Measurements from ENCODE around the gene HDAC3.
A peak's percentile ranks its signal among the peaks of the same experiment; 100 is the strongest.

Gene HDAC3

DNA sequence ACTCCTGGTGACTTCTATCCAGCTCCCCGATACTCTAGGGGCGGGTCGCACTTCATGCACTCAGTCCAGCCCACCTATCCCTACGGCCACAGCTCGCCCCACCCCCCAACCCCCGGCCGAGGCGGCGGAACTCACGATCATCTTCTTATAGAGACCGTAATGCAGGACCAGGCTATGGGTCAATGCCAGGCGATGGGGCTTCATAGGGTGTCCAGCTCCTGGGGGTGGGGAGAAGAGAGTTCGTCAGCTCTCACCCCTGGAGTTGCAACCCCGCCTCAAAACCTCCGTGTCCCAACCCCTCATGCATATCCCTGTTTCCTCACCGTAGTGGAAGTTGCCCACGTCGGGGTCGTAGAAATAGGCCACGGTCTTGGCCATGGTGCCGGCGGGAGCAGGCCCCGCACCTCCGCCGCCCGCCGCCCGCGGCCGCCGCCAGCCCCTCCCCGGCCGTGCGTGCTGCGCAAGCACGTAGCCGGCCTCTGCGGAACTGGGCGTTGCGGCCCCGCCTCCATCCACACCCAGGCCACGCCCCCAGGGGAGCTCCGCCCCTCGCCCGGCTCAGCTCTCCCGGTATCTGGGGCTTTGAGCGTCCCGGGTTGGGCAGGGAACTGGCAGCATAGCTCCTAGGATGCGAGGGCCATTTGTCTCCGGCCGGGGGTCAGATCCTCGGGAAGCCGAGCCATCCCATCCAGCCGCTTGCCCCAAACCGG lies at the start of gene HDAC3, which contains the start of gene RELL2:
TSS of gene HDAC3 (minus strand) at position 437 of the 710 bp plus-strand sequence. CDS start at position 378, 59 bp downstream.
TSS of gene RELL2 (plus strand) at position 585 of the 710 bp plus-strand sequence. CDS start 1,229 bp downstream, outside the sequence.
- peak; percentile 88 to 92 for DNase-seq (ENCODE audit: low read depth in 1 of 2, low spot score in 1 of 2)

DNA sequence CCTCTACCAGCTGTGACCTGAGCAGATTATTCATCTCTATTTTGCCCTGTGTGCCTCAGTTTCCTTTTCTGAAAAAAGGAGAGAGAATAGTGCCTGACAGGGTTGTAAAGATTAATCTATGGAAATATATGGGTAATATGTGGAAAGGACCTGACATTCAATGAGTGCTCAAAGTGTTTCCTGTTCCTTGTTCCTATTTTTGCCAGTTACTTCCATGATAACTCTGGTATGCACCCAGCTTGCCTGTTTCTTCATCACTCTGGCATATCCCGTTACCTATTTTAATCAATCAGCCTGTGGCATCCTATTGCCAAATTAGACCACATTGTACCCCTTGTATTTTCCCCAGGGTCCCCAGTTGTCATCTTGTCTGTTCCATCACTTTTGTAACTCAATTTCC lies 48.9 kb upstream of the HDAC3 start:
- no peak for DNase-seq (ENCODE audit: low read depth in 1 of 2, low spot score in 1 of 2)

DNA sequence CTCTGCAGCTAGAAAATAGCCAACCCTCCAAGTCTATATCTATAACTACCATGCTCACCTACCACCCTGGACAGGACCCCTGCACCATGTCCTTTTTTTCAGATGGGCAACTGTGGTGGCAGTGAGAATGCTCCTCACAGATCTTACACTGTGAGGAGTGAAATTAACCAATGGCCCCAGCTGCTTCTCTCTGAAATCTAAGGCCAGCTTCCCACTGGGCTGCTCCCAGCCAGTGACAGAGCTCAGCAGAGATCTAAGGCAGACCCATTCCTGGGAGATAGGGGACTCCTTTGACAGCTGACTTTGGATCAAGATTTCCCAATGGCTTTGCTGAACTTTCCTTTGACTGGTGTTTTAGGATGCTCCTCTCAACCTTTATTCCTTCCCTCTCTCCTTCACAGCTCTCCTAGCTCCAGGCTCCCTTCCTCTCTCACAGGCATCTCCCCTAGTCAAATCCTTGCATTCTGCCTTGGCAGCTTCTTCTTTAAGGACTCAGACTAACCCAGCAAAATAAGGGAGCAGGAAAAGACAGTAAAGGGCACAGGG lies 47.0 kb upstream of the HDAC3 start:
- DNase-seq (ENCODE audit: low read depth in 1 of 2, low spot score in 1 of 2) = no peak

DNA sequence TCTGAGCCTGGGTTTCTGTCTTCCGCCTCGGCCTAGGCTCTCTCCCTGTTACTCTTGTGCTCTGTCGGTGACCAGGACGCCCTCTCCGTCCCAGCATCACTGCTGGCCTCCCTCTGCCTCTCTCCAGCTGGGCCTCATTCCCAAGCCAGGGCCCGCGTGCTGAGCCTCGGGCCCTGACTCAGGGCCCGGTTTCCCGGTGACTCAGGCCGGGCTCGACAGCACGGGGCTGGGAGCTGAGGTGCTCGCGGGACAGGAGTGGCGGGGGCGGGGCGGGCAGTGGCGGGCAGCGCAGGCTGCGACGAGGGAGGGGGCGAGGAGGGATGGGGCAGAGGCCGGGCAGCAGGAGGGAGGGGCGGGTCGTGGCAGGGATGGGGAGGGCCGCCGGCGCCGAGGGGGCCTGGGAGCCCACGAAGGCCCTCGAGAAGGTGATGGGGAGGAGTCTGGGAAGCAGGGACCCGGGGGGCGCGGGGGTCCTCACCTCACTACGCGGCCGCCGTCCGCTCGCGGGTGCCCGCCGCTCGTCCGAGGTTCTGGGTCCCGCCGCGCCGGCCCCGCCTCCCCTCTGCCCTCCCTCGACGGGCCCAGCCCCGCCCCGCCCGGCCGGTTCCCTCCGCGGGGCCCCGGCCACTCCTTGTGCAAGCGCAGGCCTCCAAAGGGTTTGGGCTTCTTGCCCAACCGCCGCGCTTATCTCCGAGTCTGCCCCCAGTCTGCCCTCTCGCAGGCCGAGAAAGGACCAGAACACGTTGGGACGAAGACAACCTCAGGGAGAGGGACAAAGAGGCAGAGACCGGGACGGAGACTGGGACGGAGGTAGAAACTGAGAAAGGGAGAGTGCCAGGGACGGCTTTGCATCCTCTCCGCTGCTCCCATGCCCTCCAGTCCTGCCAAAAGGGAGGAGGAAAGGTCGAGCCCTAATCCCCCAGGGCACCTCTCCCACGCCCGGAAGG lies 45.3 kb upstream of the HDAC3 start, which contains the start of gene ARAP3:
TSS of gene ARAP3 (minus strand) at position 536 of the 947 bp plus-strand sequence. CDS start 1,744 bp downstream, outside the sequence.
- DNase-seq (ENCODE audit: low read depth in 1 of 2, low spot score in 1 of 2) = no peak

DNA sequence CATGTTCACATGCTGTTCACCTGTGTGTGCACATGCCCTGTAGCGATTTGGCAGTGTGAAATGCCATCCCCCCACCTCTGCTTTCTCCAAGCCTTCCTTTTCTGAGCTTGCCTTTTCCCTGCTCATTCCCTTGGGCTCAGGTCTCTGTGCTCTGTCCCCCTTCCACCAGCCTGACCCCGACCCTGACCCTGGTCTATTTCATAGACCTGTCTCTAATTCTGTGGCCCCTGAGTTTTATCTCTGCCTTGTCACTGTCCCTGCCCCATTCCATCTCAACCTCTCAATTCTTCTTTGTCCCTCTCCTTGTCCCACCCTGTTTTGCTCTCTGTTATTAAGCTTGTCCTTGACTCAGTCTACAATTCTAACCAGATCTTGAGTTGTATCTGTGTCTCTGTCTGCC lies 44.6 kb upstream of the HDAC3 start:
- no peak for DNase-seq (ENCODE audit: low read depth in 1 of 2, low spot score in 1 of 2)

DNA sequence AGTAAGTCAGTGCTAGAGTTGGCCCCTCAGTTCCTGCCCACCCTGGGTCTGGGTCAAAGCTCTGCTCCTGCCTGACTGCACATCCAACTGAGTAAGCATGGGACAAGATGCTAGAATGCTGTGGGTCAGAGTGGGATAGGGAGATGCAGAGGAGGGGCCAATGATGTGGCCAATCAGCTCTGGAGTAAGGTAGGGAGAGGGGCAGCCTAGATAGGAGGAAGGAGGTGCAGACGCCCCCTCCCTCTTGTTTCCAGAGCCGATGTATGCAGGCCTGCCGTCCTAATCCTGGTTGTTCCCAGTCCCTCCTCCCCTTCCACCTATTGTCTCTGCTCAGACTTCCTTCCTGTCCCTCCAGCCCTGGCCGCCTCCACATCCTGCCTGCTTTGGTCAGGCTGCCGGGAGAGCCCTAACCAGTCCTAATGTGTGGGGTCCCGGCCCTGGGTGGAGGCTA lies 44.1 kb upstream of the HDAC3 start:
- no peak for DNase-seq (ENCODE audit: low read depth in 1 of 2, low spot score in 1 of 2)

DNA sequence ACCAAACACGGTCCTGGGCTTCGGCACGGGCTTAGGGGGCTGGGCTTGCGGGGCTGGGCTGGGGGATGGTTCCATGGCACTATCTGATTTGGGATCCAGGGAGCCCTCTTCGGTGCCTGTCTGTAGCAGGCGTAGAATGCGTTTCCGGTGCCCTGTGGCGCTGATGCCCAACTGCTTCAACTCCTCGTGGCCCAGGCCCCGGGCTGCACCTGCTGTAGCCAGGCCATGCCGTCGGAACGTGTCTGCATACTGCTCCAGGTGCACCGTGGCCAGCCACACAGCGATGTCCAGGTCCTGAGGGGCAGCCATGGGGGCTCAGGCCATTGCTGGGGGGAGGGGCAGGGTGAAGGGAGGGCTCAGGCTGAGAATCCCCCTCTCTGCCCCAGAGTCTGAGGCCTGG lies 43.5 kb upstream of the HDAC3 start:
- no peak for DNase-seq (ENCODE audit: low read depth in 1 of 2, low spot score in 1 of 2)

DNA sequence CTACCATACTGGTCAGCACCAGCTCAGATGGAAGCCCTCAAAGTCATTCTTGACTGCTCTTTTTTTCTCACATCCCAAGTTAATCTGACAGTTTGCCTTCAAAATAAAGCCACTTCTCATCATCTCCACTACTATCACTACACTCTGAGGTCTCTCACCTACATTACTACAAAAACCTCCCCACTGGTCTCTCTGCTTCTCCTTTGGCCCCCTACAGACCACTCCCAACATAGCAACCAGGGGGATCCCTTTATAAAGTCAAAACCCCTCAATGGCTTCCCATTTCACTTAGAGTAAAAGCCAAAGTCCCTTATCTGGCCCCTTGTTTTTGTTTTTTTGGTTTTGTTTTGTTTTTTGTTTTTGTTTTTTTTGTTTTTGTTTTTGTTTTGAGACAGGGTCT lies 40.8 kb upstream of the HDAC3 start:
- no peak for DNase-seq (ENCODE audit: low read depth in 1 of 2, low spot score in 1 of 2)

DNA sequence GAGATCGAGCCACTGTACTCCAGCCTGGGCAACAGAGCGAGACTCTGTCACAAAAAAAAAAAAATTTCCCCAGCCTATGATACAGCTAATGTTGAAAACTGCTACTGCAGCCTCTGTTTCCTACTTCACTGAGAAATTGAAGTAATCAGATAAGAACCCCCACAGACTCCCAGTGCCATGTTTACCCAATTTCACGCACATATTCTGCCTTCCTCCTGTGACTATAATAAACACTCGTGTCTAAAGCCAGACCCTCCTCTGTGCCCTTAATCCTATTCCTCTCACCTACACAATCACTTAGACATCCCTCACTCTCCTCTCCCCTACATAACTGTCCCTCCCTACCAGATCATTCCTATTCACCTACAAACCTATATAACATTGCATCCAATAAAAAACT lies 39.0 kb upstream of the HDAC3 start:
- no peak for DNase-seq (ENCODE audit: low read depth in 1 of 2, low spot score in 1 of 2)

DNA sequence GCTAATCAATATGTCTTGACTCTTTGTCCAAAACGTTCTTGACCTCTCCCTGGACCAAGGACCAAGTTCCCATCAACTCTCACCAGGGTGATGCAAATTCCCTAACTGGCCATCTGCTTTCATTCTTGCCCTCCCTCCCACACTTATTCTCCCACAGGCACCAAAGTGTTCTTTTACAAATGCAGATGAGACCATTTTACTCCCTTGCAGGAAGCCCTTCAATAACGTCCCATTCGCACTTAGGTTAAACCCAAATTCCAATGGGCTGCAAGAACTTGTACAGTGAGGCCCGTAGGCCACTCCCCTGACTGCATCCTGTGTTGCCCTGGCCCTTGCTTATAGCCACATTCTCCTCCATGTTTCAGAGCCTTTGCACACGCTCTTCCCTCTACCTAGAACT lies 38.1 kb upstream of the HDAC3 start:
- DNase-seq (ENCODE audit: low read depth in 1 of 2, low spot score in 1 of 2) = no peak

DNA sequence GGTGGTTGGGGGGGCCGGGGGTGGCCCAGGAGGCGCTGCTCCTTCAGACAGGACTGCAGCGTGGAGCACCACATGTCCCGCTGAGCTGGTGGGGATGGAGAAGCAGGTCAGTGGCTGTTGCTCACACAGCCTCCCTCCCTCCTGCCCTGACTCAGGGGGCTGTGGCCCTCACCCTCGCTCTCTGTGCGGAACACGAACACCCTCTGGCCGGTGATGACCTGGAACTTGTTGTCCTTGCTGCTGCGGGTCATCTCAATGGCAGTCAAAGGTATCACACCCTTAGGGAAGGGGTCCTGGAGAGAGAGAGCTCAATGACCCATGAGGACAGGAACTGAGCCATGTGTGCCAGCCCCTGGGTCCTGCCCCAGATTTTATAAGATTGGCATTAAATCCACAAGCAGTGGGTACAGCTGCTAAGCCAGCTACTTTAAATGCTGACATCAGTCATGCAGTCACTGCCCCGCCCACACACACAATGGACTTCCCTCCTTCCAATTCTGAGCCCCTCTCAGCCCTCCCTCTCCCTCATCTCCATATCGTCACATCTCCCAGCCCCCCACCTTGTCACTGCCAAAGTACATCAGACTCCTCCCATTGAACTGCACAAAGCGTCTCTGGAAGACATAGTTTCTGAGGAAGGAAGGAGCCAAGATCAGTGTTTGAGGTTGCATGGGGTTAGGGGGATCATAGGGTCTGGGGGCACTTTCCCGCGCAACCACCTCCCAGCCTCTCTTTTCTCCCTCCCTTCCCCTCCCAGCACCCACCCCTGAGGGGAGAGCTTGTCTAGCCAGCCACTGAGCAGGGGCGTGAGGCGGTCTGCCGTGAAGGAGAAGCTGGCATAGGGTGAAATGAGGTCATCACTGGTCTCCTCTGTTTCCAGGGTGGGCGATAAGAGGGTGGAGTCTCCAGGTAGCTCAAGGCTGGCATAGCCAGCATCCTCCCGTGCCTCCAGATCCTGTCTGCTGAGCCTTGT lies 36.5 kb upstream of the HDAC3 start:
- no peak for DNase-seq (ENCODE audit: low read depth in 1 of 2, low spot score in 1 of 2)

DNA sequence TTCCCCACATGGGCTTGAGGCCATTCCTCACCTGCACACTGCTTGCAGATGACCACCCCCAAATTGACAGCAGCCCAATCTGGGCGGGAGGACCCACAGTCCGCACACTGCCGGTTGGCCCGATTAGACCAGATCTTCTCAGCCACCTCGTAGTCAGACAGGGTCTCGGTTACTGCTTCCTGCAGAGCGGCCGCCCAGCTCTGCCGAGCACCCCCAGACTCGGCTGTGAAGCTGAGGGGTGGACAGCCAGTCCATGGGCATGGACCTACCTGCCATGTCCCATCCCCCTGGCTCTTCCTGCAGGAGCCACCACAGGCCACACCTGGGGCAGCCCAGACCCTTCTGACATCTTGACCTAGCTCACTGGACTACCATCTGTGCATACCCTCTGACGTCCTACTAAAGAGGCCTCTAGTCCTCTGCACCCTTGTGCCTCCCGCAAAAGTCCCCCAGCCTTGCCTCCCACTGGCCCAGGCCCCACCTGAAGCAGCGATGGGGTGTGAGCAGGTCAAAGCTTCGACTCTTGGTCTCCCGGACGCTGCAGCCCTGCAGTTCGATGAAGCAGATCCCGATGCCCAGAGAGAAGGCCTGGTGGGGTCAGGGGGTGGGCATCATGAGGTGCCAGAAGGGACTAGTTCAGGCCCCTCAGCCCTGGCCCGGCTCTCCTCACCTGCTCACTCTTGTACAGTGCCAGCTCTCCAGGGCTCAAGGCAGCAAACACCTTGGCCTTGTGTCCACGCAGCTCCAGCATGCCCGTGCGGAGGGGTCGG lies 35.6 kb upstream of the HDAC3 start:
- DNase-seq (ENCODE audit: low read depth in 1 of 2, low spot score in 1 of 2) = no peak

DNA sequence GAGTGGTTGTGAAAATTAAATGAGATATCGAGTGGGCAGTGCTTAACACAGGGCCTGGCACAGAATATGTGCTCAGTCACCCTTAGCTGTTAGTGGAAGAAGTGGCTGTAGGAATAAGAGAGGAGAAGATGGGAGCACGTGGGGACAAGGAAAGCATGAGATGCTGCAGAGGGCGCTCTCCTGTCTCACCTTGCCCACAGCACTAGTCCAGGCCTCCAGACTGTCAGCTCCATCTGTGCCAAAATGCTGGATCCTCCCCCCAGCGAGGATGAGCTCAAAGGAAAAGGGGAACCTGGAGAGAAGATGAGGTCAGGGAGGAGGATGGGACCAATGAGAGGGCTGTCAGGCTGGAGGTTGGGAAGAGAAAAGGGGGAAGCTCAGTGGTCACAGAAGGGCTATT lies 32.9 kb upstream of the HDAC3 start:
- DNase-seq (ENCODE audit: low read depth in 1 of 2, low spot score in 1 of 2) = no peak

DNA sequence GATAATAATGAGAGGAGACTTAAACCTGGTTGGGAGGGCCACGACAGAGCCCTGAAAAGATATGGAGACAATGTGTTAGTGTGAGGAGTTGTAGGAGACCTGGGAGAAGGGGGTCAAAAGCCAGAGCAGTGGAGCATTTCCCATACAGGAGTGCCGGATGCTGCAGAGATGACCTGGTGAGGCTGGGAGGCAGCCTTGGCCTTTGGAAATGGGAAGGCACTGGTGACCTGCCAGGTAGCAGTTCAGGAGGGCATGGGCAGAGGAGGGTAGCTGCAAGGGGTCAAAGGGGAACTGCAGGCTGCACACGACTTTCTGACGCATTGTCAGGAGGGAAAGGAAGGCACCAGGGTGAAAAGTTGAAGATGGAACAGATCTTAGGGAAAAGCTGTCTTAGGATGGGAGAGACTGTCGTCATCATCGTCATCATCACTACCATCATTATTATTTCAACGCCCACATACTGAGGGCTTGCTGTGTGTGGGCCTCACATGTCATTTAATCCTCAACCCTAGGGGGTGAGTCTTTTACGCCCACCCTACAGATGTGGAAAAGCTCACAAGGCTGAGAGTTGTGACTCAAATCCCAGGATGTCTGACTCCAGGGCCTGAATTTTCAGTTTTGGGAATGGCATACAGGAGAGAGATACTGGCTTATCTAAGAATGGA lies 32.1 kb upstream of the HDAC3 start:
- DNase-seq (ENCODE audit: low read depth in 1 of 2, low spot score in 1 of 2) = no peak

DNA sequence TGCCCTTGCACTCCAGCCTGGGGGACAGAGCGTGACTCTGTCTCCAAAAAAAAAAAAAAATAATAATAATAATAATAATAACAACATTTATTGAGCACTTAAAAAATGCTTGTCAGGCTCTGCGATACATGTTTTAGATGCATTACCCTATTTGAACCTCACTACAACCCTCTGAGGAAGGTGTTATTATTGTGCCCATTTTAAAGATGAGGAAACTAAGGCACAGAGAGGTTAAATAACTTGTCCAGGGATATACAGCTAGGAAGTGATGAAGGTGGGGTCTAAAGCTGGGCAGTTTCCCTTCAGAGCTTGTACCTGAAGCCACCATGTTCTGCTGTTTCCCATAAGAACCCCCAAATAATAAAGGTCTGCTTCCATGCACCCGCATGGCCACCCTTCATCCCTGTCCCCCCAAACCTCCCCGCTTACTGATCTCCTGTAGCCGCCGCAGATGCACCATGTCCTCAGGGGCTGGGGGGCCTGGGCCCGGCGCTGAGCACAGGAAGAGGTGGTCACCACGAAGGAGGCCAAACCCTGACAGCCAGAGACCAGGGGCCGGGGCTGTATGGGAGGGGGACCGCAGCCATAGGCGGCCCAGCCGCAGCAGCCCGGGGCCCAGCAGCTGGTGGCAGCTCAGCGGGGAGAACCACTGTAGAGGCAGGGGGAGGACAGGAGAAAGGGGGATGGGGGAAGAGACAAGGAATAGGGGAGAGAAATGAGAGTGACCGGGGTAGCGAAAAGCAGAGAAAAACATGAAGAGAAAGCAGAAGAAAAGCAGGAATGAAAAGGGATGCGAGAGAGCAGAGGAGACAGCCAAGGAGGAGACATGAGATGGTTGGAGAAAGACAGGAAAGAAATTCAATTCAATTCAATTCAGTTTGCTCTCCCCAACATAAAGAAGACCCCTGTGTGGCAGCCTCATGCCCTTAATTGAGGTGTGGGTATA lies 29.6 kb upstream of the HDAC3 start:
- no peak for DNase-seq (ENCODE audit: low read depth in 1 of 2, low spot score in 1 of 2)

DNA sequence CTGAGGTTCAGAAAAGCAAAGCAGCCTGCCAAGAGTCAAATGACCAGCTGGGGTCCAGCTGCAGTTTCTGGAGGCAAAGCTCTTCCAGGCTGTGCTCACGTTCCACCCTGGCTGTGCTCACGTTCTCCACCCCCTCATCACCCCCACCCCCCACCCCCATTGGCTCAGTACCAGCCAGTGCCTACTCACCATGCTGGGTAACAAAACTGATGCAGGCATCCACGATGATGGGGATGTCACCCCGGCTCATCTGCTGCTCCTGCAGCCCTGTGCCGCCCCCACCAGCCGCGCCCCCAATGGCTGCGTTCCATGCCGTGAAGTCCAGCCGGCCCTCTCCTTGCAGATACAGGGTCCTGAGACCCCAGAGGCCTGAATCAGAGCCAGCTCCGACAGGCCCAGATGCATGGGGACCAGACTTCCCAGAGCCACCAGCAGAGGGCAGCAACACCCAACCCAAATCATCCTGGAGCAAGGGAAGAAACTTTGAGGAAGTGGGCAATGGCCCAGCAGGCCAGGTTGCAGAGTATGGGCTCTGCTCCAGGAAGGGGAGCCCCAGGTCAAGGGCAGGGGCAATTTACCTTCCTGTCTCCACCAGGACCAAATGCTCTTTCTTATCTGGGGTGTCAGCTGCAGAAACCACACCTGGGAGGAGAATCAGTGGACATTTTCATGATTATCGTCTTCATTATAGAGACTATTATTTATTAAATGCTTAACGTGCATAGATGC lies 28.2 kb upstream of the HDAC3 start:
- DNase-seq (ENCODE audit: low read depth in 1 of 2, low spot score in 1 of 2) = peak; percentile 58 to 66

DNA sequence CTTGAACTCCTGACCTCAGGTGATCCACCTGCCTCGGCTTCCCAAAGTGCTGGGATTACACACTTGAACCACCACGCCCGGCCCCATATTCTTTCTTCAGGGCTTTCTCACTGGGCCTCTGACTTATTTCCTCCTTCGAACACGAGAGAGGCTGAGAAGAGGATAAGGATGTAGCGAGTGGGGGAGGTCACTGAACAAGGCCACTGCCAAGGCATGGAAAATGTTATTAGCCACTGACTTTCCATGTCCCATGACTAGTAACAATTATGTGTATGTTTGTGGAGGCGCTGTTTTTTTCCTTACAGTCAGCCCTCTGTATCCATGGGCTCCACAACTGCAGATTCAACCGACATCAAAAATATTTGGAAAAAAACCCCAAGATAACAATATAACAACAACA lies 26.9 kb upstream of the HDAC3 start:
- no peak for DNase-seq (ENCODE audit: low read depth in 1 of 2, low spot score in 1 of 2)
